NCI-H2227 (cell line): ENCODE data around the gene LRMDA.

Experiments used
- DNase-seq: peaks from one replicate; lab custom pipeline; 2025; ENCODE audit not compliant: unreplicated experiment; lab: John Stamatoyannopoulos, UW

Gene LRMDA

DNA sequence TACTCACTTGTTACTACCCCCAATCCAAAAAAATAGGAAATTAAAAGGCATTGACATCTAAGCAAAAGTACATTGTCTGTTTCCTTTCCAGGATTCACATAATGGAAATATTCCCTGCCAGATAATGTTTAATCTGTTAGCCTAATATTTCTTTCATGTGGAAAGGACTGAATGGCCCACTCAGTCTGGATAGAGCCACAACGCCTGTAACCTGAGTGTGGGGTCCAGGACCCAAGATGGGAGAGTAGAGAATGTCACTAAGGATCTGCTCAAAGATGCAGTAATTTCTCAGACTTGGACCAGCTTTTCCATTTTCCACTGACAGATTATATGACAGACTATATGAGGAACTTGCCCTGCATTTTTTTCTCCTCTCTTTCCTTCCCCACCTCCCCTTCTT, 1117.3 kb downstream of the LRMDA start:
- no peak for DNase-seq

DNA sequence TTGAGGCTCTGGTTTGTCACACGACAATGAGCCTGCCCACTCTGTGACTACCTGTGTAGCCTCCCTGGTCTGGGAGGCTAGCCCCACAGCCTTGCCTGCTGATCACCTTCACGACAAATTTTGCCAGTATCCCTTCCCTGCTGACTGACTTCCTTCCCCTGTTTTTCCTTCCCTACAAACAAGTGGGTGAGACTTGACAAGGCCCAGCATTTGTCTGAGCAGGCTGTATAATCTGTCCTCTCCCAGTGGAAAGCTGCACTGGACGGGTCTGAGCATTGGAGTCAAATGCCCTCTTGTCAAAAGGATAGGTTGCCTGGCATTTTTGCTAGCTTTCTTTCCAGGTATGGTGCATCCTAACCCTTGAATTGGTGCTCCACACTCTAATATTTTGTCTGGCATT, 1117.7 kb downstream of the LRMDA start:
- no peak for DNase-seq

DNA sequence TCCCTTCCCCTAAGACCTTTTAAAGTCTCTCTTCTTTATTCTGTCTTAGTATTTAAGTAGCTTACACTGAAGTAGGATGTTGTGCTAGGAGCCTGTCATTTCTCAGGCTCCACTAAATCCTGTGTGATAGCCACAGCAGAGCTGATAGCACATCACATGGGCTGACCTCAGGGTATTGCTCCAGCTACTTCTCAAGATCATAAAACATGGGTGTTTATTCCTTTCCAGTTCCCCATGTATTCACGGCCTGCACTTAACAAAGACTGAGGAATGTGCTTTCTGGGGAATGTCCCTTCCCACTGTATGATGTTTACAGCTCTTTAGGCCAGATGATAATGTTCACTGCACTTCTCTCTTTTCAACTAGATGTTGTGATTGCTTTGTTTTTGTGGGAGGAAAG, 1119.4 kb downstream of the LRMDA start:
- no peak for DNase-seq

DNA sequence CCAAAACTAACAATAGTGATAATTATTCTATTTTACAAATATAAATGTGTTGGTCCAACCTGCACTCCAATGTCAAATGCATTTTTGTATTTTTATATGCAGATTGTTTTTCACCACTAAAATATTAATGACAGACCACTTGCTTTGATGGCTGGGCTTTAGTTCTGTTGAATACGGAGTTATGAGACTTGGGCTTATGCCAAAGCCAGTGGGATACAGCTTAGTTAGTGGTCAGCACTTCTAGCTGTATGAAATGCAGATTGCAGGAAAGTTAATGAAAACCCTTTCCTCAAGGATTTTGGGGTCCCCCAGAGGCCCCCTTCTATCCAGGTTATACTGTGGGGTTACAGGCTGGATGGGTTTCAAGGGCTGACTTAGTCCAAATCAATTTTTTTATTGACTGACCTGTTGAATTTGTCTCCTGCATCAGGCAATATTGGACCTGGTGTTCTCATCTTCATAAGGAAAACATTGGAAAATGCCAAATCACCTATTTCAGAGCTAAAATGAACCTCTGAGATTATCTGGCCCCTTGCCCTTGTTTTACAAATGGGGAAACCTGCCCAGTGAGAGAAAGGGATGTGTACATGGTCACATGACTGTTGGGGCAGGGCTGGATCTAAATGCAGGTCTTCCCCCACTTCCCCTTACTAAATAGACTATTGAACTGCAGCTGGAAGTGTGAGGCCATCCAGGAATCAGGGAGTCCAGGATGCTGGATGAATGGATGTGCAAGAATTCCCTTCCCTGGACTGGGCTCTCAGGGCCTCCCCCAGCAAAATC, 1120.9 kb downstream of the LRMDA start:
- DNase-seq = no peak

DNA sequence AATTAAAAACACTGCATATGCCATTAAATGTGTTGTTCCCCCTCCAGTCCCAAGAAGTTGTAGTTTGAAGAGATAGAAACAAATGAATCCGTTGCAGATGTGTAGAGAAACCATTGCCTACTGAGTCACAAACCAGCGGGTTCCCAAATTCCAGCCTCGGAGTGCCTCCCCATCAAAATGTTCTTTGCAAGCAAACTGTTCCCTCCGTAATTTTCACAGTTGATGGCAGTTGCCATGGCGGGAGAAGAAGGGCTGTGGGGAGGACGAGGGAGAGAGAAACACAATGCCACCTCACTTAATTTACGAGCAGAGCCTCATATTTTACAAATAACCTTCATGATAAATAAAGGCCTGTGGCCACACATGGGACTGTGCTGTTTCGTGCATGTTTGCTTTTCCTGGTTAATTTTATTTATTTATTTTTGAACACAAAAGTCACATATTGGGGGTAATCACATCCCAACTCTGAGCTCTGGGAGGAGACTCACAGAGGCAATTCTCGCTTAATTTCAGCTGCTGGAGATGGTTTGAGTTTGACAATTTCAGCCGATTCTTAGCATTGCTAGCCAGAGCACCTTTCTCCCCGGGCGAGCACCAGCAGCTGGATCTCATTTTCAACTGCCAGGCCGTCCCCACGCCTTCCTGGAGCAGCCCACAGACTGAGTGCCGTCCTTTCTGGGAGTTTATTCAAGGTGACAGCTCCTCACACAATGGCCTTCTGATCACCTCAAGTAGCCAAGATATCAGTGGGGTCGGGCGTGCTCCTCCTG, 1122.0 kb downstream of the LRMDA start:
- DNase-seq = no peak

DNA sequence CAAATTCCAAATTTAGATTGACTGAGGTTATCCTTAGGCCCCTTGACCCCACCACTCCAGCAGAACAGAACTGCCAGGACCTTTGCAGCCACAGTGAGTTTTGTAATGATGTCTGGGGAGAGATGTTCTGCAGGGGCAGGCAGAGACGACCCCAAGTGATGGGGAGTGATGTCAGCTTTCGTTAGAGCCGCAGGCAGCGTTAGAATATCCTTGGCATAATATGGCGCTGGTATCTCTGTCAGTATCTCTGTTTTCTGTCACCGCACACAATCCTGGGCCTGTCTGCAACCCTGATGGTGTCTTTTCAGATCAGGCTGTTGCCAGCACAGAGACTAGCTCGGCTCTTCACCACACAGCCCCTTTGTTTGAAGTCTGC, 1122.6 kb downstream of the LRMDA start:
- no peak for DNase-seq

DNA sequence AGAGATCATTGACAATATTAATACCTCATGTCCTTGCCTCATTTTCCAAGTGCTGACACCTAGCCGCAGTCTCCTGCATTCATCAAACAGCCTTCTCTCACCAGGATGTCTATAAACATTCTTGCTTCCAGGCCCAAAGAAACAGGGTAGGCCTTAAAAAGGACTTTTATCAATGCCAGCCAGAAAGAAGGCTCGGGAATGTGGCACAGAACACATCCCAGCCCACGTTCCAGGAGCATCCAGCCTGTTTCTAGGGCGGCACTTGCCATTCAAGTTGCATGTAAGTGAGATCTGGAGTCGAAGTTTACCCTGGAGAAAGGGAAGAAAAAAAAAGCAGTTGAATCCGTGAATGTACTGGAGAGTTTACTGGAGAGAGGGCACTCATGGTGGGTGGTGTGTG, 1123.1 kb downstream of the LRMDA start:
- DNase-seq = no peak

DNA sequence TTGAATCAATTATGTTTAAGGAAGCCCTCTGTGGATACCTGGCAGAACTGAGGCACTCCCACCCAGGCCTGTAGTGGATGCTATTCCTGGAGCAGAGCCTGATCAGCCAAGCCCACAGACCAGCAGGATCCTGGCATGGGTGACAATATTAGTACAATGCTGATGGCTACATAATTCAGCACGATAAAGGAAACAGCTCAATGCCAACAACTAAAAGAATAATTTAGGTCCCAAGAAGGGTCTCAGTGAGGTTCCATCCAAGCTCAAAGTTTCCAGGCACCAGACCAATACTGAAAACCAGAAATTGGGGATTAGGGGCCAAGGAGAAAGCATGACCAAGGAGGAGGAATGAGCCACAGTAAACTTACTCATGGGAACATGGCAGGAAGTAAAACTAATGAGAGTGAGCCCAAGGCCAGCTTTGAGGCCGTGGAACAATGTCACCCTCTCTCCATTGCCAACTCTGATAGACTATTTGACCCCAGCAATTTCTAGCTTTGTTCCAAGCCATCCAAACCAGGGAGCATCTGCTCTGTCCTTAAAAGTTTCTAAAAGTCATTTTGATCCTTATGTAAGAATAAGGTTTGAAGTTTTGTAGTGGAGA, 1123.7 kb downstream of the LRMDA start:
- no peak for DNase-seq

DNA sequence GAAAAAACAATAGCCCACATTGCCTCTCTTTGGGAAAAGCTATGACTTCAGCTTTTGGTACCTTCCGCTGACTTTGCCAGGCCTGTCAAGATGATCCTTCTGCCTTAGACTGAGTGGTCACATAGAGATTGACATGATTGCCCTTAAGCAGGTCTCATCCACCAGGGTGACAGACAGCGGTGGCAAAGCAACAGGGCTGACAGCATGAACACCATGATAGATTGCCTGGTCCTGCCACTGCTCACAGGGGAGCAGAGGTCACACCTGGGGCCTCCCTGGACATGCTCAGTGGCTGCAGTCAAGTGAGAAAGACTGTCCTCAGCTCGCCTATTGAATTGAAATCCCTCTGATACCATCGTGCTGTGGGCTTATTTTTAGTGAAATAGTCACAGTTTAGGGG, 1125.9 kb downstream of the LRMDA start:
- DNase-seq = no peak

DNA sequence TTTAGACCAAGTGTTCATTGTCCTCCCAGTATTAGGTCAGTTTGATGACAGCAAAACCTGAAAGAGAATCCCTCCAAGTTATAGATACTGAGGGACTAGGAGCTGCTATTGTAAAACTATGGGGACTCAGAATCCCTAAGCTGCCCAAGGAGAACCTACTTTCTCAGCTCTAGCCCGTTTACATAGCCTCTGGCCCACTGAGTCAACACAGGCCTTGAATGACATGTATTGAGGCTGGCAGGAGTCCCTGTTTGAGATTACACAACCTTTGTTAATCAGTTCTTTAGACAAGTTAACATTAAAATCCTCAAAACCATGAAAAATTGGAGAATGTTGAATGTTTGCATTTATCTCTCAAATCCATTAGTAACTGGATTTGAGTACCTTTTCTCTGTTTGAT, 1127.2 kb downstream of the LRMDA start:
- no peak for DNase-seq

DNA sequence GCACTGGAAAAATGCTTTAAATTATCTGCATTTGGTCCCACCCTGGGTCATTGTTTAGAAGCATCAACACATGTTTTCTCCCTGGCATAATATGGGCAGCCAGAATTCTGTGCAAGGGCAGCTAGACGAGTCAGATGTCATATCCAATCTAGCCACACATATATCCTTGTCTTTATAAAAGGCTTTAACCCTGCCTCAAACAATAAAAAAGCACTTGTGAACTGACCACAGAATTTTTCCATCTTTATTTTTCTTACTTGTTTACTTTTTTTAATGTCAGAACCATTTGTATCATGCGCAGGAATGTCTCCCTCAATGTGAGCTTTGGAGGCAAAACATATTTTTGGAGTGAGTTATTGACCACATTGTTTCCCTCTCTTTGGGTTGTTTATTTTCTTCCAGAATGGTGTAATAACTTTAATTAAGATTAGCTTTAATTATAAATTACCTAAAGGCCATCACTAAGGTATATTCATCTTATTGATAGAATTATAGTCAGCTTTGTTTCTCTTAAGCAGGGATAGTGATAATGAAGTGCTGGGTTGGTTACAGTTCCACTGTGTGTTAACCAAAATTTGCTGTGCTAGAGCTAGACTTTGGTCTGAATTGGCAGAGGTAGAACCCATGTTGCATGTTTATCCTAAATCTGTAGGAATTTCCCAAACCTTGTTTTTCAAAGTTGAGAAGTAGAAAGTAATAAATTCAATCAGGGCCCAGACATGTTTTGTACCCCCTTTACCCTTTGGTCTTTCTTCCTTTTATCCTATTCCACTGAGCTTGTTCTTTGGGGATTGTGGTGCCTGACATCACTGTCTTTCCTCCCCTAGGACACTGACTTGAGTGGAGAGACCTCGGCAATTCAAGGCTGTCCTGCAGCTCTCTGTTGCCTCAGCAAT, 1127.8 kb downstream of the LRMDA start:
- DNase-seq = no peak

DNA sequence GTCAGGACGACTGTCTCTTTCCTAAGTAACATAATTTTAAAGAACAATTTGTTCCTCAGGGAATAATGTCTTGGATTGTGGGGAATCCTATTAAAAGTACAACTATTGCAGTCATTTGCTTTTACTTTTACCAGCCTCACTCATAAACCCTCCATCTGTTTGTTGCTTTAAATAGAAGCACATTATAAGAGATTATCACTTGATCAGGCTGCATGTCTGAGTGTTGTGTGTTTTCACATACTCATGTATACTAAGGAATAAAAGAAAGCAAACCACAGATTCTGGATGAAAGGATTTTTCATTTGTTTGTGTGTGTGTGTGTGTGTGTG, 1128.4 kb downstream of the LRMDA start:
- DNase-seq = no peak

DNA sequence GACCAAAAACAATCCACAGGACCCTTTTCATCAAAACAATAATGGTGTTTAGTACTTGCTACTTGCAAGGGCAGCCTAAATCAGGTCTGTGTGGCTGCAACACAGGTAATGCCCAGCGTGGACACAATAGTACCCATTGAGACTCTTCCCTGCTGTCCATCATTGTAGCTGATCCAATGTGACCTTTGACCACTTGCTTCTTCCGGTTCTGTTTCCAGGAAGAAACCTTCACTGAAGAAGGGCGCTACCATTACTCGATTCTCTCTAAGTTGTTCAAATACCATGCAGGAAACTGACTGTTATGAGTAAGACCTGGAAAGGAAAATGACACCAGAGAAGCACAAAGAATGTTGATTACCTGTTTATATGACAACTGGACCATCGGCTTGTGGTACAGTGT, 1128.9 kb downstream of the LRMDA start:
- DNase-seq = no peak

DNA sequence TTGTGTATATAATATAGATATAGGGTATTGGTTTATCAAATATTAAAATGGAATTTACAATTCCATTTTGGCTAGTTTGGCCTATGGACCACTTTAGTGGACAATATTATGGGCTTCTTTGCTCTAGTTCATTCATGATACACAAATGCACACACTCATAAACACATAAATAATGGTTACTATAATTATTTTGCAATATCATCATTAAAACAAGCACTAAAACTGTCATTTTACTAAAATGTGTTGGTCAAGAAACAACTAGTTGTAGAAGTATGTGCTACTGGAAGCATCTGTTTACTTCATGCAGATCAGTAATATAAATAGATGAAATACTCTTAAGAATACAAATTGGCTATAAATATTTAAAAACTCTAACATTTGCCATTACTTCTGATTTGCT, 1131.9 kb downstream of the LRMDA start:
- no peak for DNase-seq

DNA sequence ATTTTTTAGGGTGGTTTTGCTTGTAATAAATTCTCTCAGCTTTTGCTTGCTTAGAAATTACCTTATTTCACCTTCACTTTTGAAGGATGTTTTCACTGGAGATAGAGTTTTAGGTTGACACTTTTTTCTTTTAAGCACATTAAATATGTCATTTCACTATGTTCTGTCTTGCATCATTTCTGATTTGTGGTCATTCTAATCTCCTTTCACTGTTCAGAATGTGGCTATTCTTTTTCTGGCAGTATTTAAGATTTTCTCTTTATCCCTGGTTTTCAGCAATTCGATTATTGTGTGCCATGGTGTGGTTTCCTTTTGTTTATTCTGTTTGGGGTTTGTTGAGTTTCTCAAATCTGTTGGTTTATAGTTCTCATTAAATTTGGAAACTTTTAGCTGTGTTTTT, 1140.6 kb downstream of the LRMDA start:
- no peak for DNase-seq

DNA sequence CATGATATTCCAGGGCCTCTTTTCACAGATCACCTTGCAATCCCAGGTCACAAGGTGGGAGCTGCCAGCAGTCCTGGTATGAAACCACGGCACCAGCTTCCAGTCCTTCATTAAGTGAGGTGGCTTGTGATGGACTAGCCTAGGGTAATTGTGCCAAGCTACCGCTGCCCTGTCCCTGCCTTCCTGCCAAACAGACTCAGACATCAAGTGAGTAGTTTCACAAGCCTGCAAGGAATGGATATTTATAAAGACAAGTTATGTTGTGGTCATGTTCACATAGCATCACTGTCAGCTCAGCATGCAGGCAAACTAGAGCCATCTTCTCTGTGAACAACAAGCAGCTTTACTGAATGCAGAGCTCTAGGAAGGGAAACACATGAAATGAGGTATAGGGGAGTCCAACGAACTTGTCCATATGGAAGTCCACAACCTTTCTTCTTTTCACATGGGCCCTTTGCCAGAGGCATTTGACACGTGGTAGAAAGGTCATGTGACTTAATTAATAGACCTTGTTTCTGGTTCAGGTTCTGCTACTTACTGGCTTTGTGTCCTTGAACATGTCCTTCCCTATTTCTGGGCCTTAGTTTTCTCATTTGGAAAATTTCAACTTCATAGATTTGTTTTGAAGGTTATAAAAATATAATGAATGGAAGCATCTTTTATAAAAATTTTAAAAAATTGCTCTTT, 1145.0 kb downstream of the LRMDA start:
- DNase-seq = no peak

DNA sequence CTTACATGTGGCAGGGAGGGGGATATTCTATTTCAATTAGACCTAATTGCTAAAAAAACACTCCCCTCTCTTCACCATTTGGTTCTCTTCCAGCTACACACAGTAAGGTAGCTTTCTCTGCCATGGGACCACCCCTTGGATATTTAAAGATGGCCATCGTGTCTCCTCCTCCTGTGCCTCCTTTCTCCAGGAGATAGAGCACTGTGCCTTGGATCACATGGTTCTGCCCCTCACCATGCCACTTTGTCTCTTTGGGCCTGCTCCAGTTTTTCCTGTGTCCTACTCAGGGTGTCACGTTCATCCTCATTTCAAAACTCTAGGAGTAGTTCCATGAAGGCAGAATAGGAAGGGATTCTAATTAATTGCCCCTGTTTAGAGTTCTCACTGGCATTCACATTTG, 1146.0 kb downstream of the LRMDA start:
- DNase-seq = no peak

DNA sequence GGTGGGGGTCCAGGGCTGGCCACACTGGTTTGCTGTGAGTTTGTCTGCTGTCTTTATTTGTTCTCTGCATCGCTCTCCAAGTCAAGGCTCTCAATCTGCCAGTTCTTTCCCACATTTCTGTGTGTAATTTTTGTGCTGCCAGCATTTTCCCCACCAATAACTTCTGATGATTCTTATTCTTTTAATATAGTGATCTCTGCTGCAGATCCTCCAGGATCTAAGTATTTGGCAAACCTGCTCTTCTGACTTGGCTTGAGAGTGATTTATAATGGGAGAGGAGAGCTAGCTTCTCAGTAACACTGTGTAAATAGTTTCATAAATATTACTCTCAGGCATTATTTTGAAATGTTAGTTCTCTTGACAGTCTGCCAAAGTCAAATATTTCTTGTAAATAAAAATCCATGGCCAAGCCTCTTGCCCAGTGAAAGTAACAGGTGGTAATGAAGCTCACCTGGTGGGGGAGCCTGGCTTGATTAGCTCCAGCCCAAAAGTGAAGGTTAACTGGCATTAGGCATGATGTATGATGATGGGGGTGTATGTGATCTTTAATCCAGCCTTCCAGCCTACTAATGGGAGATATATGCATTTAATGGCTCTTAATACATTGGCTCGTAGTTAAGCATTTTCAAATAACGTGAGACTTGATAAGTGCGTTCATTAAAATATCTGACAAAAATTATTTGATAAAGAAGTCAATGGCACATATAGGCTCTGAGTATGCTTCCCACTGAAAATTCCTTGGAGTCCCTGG, 1150.3 kb downstream of the LRMDA start:
- no peak for DNase-seq

DNA sequence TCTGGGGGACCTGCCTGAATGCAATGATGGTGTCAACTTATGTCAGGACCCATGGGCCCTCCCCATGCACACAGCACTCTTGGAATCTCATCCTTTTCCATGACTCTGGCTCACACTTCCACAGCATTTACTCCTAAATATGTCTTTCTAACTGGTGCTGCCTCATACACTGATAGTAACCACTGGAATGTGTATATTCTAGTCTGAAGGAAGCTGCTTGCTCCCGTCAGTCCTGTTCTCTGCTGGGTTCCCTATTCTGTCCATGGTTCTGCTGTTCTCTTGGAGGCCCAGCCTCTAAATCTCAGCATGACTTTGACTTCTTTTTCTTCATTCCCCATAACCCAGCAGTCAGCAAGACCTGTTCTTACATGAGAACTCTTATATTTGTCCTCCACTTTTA, 1151.1 kb downstream of the LRMDA start:
- DNase-seq = no peak

DNA sequence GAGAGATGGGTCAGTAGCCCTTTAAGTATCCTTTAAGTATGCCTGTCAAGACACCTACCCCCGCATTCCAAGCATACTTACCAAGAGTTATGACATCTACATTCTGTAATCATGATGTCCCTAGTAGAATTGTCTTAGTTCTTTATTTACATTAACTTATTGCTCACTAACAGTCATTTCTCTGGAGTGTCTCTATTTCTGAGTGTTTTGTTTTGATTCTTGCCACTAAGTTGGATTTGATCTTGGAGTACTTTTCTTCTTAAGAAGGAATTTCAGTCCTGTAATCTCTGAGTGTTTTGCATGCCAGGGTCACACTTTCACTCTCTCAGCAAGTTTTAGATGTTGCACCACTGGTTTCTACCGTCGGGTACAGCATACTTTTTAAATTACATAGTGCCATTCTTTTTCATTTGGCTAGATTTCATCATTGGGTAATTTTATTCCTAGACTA, 1152.3 kb downstream of the LRMDA start:
- no peak for DNase-seq
